Right renal pelvis (tissue), 4 donors: Measurements from ENCODE around the gene TNFAIP8L1. TPM values are rescaled to one million over a fixed set of nuclear protein-coding genes. Genes with fewer than 3 reads are reported as not detected.
A peak's percentile ranks its signal among the peaks of the same experiment; 100 is the strongest.

ENCODE experiments used
- DNase-seq, 4 donors: peaks; one replicate each; pipeline ENCODE4 v3.0.0-alpha.2; 2013; ENCODE audit warnings: low read depth in 4 of 4, low spot score in 3 of 4, missing footprints in 1 of 4
- polyA plus RNA-seq, 4 donors: library from polyadenylated mRNA; unstranded; fragments of 120-200 nt; gene quantifications; one replicate each; pipeline ENCODE4 v1.2.1, GENCODE V29; 2013; ENCODE audit not compliant: insufficient read length in 4 of 4

Gene TNFAIP8L1
- polyA plus RNA-seq, 4 donors, result 11.6 to 13.8 (median 13.6) TPM

DNA sequence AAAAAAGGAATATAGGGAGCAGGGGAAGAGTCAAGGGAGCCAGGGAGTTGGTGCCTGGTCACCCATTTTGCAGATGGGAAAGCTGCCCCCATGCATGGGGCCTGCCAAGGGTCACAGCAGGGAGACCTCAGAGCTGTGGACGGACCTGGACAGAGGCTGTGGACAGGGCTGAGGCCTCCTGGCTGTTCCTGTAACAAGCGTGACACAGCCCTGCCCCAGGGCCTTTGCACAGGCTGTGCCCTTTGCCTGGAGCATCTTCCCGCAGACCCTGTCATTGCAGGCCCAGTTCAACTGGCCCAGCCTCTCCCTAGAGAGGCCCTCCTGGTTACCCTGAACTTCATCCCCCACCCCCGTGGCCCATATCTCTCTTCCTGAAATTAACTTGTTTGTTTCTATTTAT lies 6.4 kb downstream of the TNFAIP8L1 start:
- DNase-seq, result no peak

- DNase-seq, result no peak
Measured at GRCh38 chr19:4647676-4648644, 8.6 kb downstream of the TNFAIP8L1 start.

DNA sequence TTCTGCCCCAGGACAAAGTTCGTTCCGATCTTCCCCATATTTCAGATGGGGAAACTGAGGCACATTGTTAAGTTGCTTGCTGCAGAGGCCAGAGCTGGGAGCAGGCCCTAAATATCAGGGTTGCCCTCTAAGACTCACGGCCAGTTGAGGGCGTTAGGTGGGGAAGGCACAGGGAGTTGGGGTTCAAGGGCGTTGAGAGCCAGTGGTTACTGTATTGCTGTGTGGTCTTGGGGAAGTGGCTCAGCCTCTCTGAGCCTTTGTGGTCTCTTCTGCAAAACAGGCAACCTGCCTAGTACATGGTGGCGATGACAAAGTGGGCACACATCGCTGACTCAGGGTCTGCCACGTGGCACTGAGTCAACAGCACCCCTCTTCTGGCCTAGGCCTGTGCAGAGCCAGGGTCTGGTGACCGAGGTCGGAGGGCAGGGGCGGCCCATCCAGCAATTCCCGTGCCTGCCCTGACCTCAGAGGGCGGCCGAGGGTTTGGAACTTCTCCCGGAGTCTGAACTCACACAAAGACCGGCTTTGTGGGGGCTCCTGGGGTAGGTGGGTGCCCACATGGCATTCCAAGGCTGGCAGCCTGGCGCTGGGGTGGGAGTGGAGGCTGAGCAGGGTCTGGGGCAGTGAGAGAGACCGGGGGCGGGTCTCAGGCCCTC lies 10.2 kb downstream of the TNFAIP8L1 start:
- no peak for DNase-seq

DNA sequence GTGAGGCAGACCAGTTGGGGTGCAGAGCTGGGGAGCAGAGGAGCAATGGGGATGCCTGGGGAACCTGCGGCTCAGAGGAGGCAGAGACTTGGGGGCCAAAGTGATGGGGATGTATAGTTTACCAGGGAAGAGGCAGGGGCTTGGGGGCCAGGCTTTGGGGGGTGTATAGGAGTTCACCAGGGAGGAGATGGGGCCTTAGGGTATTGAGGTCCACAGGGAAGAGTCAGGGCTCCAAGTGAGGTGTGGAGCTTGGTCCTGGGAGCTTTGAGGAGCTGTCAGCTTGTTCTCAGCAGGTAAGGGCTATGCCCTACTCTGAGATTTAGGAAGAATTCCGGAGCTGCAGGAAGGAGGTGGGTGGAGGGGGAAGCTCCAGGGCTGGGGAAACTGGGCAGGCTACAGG lies 10.8 kb downstream of the TNFAIP8L1 start:
- DNase-seq, result no peak

DNA sequence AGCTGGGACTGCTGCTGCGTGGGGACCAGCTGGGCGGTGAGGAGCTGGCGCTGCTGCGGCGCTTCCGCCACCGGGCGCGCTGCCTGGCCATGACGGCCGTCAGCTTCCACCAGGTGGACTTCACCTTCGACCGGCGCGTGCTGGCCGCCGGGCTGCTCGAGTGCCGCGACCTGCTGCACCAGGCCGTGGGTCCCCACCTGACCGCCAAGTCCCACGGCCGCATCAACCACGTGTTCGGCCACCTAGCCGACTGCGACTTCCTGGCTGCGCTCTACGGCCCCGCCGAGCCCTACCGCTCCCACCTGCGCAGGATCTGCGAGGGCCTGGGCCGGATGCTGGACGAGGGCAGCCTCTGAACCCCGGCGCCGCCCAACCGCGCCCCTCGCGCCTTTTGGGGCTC lies 12.8 kb downstream of the TNFAIP8L1 start:
- DNase-seq, result no peak

DNA sequence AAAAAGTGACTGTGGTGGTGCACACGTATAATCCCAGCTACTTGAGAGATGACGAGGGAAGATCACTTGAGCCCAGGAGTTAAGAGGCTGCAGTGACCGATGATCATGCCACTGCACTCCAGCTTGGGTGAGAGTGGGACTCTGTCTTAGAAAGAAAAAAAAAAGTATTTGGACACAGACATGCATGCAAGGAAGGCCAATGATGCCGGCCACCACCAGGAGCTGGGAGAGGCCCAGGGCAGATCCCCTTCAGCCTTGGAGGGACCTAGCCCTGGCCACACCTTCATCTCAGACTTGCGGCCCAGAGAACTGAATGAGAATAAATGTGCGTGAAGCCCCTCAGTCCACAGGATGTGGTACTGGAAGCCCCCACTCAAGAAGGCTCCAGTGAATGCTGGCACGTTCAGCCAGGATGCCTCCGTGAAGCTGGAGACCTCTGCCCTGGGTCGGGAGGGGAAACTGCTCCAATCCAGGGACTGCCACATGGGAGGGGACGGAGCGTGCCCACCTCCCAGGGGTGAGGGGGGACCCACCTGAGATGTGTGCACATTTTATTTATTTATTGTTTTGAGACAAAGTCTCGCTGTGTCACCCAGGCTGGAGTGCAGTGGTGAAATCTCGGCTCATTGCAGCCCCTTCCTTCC lies 14.6 kb downstream of the TNFAIP8L1 start:
- DNase-seq, result no peak

DNA sequence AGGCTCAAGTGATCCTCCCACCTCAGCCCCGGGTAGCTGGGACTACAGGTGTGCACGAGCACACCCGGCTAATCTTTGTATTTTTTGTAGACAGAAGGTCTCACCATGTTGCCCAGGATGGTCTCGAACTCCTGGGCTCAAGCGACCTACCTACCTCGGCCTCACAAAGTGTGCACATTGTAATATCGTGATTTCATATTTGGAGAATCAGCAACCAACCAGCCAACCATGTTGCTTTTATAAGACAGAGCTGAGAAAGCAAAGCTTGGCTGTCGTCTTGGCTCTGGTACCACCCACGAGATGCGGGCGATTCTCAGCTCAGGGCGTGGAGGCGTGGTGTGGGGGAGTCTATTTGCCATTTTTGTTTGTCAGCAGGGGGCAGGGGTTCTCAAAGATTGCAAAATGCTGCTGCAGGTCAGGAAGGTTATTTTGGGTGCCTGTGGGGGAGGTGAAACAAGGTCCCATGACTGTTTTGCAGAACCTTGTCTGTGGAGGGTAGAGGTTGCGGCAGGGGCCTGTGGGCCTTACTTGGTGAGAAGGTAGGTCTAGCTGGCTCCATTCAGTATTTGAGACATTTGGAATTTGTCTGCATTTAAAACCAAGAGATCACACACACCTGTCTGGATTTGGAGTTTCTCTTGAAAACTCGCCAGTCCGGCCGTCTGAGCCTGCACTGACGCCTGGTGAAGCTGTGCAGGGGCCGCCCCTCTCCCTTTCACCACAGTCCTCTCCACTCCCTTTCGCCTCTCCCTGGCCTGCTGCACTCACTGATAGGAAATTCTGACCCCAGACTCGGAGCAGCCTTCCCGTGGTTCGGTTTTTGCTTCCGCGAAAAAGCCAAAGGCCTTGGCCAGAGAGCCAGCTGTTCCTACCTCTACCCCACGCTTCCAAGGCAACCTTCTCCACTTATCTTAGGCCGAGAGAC lies 15.4 kb downstream of the TNFAIP8L1 start:
- DNase-seq, result no peak

DNA sequence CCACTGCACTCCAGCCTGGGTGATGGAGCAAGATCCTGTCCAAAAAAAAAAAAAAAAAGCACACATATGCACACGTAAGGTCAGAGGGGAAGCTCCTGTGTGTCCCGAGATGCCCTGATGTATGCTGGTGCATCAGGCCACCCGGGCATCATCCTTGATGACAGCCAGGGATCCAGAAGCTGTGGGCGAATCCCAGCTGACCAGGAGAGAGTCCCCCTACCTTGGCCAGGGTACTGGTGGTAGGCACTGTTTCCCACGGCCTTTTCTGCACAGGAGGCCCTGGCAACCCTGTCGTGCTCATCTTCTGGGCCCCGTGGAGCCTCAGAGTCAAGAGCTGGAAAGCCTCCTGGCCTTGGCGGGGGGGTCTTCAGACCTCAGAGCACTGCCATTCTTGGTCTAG lies 16.8 kb downstream of the TNFAIP8L1 start:
- no peak for DNase-seq

DNA sequence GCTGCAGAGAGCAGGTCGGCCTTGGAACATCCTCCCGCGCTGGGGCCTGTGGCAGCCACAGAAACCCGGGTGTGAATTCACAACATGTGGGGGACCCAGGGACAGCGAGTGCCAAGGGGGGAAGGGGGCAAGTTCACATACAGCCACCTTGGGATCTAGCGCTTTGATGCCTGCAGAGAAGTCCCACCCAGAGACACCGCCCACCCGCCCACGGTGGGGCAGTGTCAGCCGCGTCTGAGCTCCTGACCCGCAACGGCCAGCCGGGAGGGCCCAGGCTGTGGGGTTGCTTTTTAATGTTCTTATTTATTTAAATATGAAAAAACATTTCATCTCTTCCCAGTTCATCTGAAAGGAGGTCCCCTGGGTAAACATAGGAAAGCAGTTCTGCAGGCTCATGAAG lies 17.9 kb downstream of the TNFAIP8L1 start:
- no peak for DNase-seq

GRCh38 chr19:4657835-4658234 lies 18.5 kb downstream of the TNFAIP8L1 start:
- no peak for DNase-seq

DNA sequence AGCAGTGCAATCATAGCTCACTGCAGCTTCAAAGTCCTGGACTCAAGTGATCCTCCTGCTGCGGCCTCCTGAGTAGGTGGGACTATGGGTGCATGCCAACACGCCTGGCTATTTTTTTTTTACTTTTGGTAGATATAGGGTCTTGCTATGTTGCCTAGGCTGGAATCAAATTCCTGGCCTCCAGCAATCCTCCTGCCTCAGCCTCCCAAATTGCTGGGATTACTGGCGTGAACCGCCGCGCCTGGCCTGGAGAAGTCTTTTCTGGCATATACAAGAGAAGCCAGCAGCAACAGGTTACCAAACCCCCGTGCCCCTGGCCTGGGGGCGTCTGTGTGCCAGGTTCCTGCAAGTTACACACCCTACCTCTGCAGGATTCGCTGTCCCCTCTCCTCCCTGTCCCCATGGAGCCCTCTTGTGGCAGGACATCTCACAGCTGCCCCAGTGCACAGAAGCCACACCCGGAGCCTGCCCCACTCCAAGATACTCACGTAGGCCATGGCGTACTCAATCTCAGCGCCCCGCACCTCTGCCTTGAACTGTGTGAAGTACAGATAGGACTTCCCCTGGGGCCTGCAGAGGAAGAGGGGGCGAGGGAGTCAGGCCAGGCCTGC lies 21.0 kb downstream of the TNFAIP8L1 start:
- DNase-seq, result no peak

- DNase-seq, result no peak
Measured at GRCh38 chr19:4660993-4661392, 21.7 kb downstream of the TNFAIP8L1 start.

GRCh38 chr19:4662020-4662695 lies 22.8 kb downstream of the TNFAIP8L1 start:
- DNase-seq, result no peak

DNA sequence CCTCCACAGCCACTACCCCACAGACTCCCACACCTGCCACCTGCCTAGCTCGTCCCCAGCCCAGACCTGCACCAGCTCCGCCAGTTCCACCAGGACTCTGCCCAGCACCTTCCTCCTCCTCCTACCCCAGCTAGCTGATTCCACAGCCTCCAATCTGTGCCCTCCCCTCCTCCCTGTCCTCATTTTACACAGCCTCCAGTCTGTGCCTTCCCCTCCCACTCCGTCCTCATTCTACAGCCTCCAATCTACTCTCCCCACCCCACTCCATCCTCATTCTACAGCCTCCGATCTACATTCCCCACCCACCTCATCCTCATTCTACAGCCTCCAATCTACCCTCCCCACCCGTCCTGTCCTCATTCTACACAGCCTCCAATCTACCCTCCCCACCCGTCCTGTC lies 23.5 kb downstream of the TNFAIP8L1 start:
- DNase-seq, result no peak

GRCh38 chr19:4664642-4665041 lies 25.3 kb downstream of the TNFAIP8L1 start:
- no peak for DNase-seq

DNA sequence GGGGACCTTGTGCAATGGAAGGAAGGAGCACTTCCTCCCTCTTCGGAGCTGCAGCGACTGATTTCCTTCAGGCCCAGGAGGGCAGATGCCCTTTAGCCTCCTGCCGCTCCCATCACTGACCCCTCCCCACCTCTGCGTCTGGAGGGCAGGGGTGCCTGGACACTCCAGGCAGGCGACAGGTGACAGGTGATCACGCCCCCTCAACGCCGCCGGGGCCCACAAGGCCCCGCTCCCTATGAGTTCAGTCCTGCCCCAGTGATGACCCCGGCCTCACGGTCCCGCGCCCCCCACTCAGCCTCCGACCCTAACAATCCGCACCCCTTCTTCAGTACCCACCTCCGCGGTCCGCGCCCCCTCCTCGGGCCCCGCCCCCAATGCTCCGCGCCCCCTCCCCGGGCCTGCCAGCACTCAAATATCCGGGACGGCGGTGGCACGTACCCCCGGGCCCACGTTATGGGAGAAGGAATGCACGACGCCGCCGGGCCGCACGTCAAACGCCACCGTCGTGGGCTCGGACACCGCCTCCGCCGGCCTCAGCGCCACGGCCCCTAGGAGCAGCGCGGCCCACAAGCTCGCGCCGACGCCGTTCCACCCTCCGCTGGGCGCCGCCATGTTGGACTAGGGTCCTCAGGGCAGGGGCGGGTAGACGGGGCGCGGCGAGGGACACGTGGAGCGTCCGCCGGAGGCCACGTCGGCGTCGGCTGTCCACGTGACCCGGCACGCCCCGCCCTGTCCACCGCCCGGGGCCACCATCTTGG lies 30.6 kb downstream of the TNFAIP8L1 start, which contains the start of gene MYDGF:
Gene MYDGF (minus strand): TSS at position 620 of the 758 bp plus-strand sequence. CDS start 8 bp downstream, at position 612.
- DNase-seq, result peak; percentile 69 to 74 (median 72)

DNA sequence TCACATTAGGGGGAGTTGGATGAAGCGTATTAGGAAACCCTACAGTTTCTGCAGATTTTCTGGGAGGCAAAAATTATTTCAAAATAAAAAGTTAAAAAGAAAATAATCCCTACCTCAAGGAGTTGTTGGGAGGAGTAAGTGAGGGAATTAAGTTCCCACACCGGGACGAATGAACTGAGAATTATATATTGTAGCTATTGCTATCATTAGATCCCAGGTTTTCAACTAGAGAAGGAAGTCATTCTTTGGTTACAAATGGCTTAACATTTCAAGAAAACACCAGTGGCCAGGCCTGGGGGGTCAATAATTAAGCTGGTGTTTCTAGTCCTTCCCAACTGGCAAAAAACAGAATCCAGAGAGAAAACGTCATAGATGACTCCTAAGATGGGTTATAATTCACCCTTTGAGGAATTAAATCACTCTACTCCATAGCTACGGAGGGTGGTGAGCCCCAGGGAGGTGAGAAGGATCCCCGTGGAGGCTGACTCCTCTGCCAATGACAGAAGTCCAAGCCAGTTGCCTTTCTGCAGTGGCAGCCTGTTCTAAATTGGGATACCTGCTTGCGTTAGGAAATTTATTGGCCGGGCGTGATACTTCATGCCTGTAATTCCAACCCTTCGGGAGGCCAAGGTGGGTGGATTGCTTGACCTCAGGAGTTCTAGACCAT lies 32.0 kb downstream of the TNFAIP8L1 start:
- no peak for DNase-seq

DNA sequence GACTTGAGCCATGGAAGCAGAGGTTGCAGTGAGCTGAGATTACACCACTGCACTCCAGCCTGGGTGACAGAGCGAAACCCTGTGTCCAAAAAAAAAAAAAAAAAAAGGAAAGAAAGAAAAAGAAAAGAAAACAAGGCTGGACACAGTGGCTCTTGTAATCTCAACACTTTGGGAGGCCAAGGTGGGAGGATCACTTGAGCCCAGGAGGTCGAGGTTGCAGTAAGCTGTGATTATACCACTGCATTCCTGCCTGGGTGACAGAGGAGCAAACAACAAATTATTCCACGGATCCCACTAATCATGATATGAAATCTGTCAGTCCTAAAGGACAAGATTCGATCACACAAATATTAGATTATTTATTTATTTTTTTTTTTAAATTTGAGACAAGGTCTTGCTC lies 33.9 kb downstream of the TNFAIP8L1 start:
- no peak for DNase-seq
